Suprapubic skin (tissue), 4 donors: Measurements from ENCODE around the gene PEAR1. TPM values are rescaled to one million over a fixed set of nuclear protein-coding genes. Genes with fewer than 3 reads are reported as not detected.

ENCODE experiments used
- DNase-seq, 2 donors: peaks; one replicate each; pipeline ENCODE4 v3.0.0-alpha.2; 2019; ENCODE audit warnings: low spot score in 2 of 2
- H3K27ac ChIP-seq: fragments of 200-600 bp; sonication (generic); one replicate; pipeline ENCODE4 v1.5.1; 2019
- H3K27me3 ChIP-seq: fragments of 200-600 bp; sonication (generic); one replicate; pipeline ENCODE4 v1.5.1; 2019
- H3K36me3 ChIP-seq: fragments of 200-600 bp; sonication (generic); one replicate; pipeline ENCODE4 v1.5.1; 2019
- H3K4me1 ChIP-seq: fragments of 200-600 bp; sonication (generic); one replicate; pipeline ENCODE4 v1.5.1; 2019
- H3K4me3 ChIP-seq: fragments of 200-600 bp; sonication (generic); one replicate; pipeline ENCODE4 v1.5.1; 2019; ENCODE audit warnings: mild to moderate bottlenecking
- H3K9me3 ChIP-seq: fragments of 200-600 bp; sonication (generic); one replicate; pipeline ENCODE4 v1.5.1; 2019
- EP300 ChIP-seq: sonication (generic); formaldehyde crosslinking; IDR thresholded peaks from one replicate; pipeline ENCODE4 v1.6.1; 2017; ENCODE audit warnings: antibody characterized with exemption
- POLR2A ChIP-seq, 2 donors: fragments of 450-650 bp; IDR thresholded peaks; one replicate each; pipeline ENCODE4 v1.6.1; 2017; ENCODE audit warnings: antibody characterized with exemption in 2 of 2, mild to moderate bottlenecking in 2 of 2, moderate library complexity in 2 of 2
- POLR2AphosphoS5 ChIP-seq, 3 donors: sonication (generic); formaldehyde crosslinking; IDR thresholded peaks; one replicate each; pipeline ENCODE4 v1.6.1; 2017; ENCODE audit warnings: antibody characterized with exemption in 3 of 3
- WGBS: methylation state at CpG from one replicate; pipeline ENCODE4 v1.1.5; 2018; 5-methylcytosine and 5-hydroxymethylcytosine counted together
- total RNA-seq, 4 donors: library from RNA; depleted of rRNA; stranded (reverse); fragments of >200 nt; gene quantifications; one replicate each; pipeline ENCODE4 v1.1.0, GENCODE V29; 2016
- TF ChIP-seq, protein P1 (sequence below), 2 donors: fragments of 200-600 bp in 1 of 2; fragments of 450-650 bp in 1 of 2; sonication (generic) in 1 of 2; IDR thresholded peaks; one replicate each; pipeline ENCODE4 v1.5.1; 2016 to 2019; ENCODE audit warnings: antibody characterized with exemption in 2 of 2, mild to moderate bottlenecking in 1 of 2, moderate library complexity in 1 of 2

PEAR1 gene
- total RNA-seq, 4 donors from 2014 or later = 2.4 to 5.7 (median 3.8) TPM

DNA sequence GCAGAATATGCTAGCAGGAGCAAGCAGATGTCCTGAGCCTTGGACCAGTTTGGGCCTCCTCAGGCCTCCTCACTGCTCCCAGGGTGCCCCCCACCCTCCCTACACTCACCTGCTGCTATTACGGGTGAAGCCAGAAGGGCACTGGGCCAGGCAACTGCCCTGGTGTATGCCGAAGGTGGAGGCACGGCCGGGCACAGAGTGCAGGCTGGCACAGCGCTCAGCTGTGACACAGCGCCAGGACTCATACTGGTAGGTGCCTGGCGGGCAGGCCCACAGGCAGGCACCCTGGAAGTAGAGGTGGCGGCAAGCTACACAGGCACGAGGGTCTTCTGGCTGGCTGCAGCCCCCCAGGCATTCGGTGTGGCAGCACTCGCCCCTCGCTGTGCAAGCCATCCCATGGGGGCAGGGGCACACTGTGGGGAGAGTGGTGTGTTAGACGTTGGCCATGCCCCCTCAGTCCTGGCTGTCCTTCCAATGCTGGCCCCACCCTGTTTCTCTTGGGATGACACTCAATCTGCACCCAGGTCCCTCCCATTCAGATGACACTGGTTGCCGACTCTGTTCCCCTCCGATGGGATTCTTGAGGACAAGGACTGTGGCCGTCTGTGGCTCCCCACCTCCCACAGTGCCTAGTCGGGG, 41.6 kb upstream of the PEAR1 start:
- 30% methylated on average over 5 of the region's 17 CpGs for WGBS
- no peak overlapping the region for H3K27ac ChIP-seq
- H3K27me3 ChIP-seq = peaks cover 50% of the 10 kb centered on the region
- no peak for DNase-seq
- no peaks in the 10 kb centered on the region for H3K9me3 ChIP-seq
- H3K4me3 ChIP-seq = no peak overlapping the region
- peaks cover 11% of the 10 kb centered on the region for H3K4me1 ChIP-seq
- TF ChIP-seq, protein P1, sequence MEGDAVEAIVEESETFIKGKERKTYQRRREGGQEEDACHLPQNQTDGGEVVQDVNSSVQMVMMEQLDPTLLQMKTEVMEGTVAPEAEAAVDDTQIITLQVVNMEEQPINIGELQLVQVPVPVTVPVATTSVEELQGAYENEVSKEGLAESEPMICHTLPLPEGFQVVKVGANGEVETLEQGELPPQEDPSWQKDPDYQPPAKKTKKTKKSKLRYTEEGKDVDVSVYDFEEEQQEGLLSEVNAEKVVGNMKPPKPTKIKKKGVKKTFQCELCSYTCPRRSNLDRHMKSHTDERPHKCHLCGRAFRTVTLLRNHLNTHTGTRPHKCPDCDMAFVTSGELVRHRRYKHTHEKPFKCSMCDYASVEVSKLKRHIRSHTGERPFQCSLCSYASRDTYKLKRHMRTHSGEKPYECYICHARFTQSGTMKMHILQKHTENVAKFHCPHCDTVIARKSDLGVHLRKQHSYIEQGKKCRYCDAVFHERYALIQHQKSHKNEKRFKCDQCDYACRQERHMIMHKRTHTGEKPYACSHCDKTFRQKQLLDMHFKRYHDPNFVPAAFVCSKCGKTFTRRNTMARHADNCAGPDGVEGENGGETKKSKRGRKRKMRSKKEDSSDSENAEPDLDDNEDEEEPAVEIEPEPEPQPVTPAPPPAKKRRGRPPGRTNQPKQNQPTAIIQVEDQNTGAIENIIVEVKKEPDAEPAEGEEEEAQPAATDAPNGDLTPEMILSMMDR (IDR thresholded peaks at IDR 0.05) = no peak
- TF ChIP-seq EP300 = no peak
- TF ChIP-seq POLR2AphosphoS5 (IDR thresholded peaks at IDR 0.05) = no peak
- no peak for TF ChIP-seq POLR2A (IDR thresholded peaks at IDR 0.05)
- no peaks in the 10 kb centered on the region for H3K36me3 ChIP-seq

DNA sequence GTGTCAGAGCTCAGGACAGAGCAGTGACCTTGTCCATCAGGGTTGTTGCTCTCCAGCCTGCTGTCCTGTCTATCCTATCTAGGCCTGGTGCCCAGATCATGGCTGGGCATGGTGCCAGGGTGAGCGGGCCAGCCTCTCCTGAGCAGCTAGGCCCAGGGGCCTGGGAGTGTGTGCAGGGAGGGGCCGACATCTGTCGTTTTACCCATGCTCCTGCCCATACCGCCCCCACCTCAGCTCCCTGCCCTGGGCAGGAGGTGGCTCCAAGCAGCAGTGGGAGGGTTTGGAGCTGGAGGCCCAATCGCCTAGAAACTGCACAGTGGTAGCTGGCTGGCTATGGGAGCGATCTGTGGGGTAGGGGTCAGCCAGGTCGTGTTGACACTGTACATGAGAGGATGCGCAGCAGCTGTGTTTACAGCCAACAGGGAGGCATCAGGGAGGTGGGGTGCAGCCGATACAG, 41.1 kb upstream of the PEAR1 start:
- TF ChIP-seq POLR2AphosphoS5 (IDR thresholded peaks at IDR 0.05) (no peak), POLR2A (IDR thresholded peaks at IDR 0.05) (no peak), EP300 (no peak)
- TF ChIP-seq, protein P1 (IDR thresholded peaks at IDR 0.05) = no peak

DNA sequence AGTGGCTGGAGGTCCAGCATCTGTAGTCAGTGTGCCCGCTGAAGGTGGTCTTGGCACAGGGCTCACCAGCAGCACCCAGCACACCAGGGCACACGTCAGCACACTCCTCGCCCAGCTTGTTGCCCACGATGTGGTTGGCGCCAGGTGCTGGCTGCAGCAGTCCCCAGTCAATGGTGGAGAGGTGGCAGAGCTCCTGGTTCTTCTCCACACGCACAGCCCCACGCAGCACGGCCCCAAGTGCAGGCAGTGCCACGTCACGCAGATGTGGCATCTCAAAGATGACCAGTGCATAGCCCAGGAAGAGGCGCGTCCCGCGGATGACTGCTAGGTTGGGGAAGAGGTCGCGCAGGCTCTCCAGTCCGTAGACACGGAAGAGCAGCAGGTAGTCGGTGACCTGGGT, 39.8 kb upstream of the PEAR1 start:
- Histone ChIP-seq H3K36me3 (no peaks in the 10 kb centered on the region), H3K9me3 (no peaks in the 10 kb centered on the region), H3K4me3 (no peak overlapping the region), H3K4me1 (peaks cover 9% of the 10 kb centered on the region), H3K27me3 (peaks cover 49% of the 10 kb centered on the region), H3K27ac (no peak overlapping the region)
- 94% methylated on average over 14 of the region's 19 CpGs for WGBS
- no peak for TF ChIP-seq EP300
- TF ChIP-seq, protein P1 (IDR thresholded peaks at IDR 0.05) = no peak
- TF ChIP-seq POLR2AphosphoS5 (IDR thresholded peaks at IDR 0.05) = no peak
- TF ChIP-seq POLR2A (IDR thresholded peaks at IDR 0.05) = no peak
- no peak for DNase-seq

More for the DNA sequence above, 41.1 kb upstream of the PEAR1 start:
- Histone ChIP-seq H3K36me3 (no peaks in the 10 kb centered on the region), H3K4me3 (no peak overlapping the region), H3K27ac (no peak overlapping the region), H3K4me1 (peaks cover 11% of the 10 kb centered on the region), H3K9me3 (no peaks in the 10 kb centered on the region), H3K27me3 (peaks cover 49% of the 10 kb centered on the region)
- WGBS = 67% methylated on average over 1 of the region's 9 CpGs
- no peak for DNase-seq

DNA sequence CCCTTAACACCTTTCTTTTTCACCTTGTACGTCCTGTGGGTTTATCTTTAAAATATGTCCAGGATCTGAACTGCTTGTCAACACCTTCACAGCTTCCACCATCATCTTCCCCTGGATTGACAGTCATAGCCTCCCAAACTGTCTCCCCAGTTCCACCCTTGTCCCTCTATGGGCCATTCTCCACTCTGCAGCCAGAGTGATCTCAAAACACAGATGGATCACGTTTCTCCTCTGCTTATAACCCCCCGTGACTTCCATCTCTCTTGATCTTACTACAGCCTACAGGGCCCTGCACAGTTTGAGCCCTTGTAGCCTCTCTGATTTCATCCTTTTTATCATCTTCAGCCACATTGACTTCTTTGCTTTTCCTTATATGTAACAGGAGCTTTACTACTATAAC, 38.9 kb upstream of the PEAR1 start:
- Histone ChIP-seq H3K4me1 (peaks cover 16% of the 10 kb centered on the region), H3K9me3 (no peaks in the 10 kb centered on the region), H3K4me3 (no peak overlapping the region), H3K27ac (no peak overlapping the region), H3K36me3 (no peaks in the 10 kb centered on the region), H3K27me3 (peaks cover 49% of the 10 kb centered on the region)
- no peak for TF ChIP-seq EP300
- TF ChIP-seq, protein P1 (IDR thresholded peaks at IDR 0.05) = no peak
- 47% methylated on average over 3 of the region's 3 CpGs for WGBS
- DNase-seq = no peak

DNA sequence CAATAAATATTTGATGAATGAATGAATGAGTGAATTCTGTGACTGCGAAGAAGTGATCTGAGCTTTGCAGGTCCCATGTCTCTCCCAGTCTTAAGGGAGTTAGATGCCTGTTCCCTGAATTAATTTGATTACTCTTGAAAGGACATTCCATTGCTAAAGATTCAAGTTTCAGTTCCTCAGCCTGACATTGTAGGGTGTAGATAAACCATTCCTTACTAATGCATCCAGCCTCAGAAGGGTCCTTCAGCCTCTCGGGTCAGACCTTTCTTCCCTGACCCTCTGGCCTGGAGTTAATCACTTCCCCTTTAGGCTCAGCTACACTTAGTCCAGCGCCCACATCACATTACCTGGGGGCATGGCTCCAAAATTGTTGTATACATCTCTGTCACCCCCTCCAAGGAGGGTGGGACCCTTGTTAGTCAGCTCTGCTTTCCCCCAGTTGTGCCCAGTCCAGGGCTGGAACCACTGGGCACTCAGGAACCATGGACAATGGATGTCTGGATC, 37.2 kb upstream of the PEAR1 start:
- TF ChIP-seq POLR2AphosphoS5 (IDR thresholded peaks at IDR 0.05) (no peak), EP300 (no peak), POLR2A (IDR thresholded peaks at IDR 0.05) (no peak)
- TF ChIP-seq, protein P1 (IDR thresholded peaks at IDR 0.05) = no peak
- 77% methylated on average over 3 of the region's 3 CpGs for WGBS
- no peaks in the 10 kb centered on the region for H3K9me3 ChIP-seq
- DNase-seq = no peak
- H3K4me3 ChIP-seq = no peak overlapping the region
- peaks cover 33% of the 10 kb centered on the region for H3K4me1 ChIP-seq
- H3K27me3 ChIP-seq = peaks cover 62% of the 10 kb centered on the region
- H3K36me3 ChIP-seq = no peaks in the 10 kb centered on the region
- no peak overlapping the region for H3K27ac ChIP-seq
